ENCODE measurements around the gene CEP170B. TPM values are rescaled to one million over a fixed set of nuclear protein-coding genes. Genes with fewer than 3 reads are reported as not detected.

The CEP170B gene
- total and polyA plus RNA-seq, 2 donors (not counting 1 experiment from before 2014, with no cell fraction given): 0.16 to 0.59 TPM

DNA sequence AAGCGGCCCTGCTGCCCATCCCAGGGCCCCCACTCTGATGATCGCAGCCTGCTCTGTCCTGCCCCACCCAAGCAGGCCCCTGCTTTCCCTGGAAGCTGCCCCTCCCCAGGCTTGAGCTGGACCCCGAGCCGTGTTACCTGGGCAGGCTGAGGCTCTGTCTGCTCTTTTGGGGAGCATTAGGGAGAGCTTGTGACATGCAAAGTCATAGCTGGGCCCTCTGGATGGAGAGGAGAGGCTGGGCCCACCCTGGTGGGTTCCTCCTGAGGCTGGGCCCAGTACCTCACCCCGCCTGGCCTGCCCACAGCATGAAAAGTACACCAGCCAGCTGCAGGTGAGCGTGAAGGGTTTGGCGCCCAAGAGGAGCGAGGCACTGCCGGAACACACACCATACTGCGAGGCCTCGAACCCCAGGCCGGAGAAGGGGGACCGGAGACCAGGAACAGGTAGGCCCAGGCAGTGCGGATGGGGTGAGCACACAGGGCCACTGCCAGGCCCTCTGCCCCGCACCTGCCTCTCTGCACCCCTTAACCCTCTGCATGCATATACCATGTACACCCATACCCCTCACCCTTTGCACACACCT, 15.0 kb downstream of the CEP170B start:
- no peak for DNase-seq
- H3K27me3 ChIP-seq (replicated peaks in 1 of 4; ENCODE audit: control extremely low read depth in 1 of 4, control insufficient read depth in 3 of 4, insufficient read depth in 4 of 4, low read length in 3 of 4): peaks cover 0 to 4% (median 0%) of the 10 kb centered on the region in 4 experiments
- H3K4me1 ChIP-seq (ENCODE audit: control insufficient read depth in 2 of 2, insufficient read depth in 2 of 2, low read length in 2 of 2): no peaks in the 10 kb centered on the region
- H3K27ac ChIP-seq (ENCODE audit: low read length in 2 of 2): no peak overlapping the region
- no peak overlapping the region for H3K4me3 Mint-ChIP-seq
- H3K9ac ChIP-seq (ENCODE audit: low read length): no peak overlapping the region
- no peaks in the 10 kb centered on the region for H3K4me1 Mint-ChIP-seq
- no peaks in the 10 kb centered on the region for H3K27me3 Mint-ChIP-seq
- intact Hi-C loops (cut with micrococcal nuclease): no loop called here
- H3K4me3 ChIP-seq (ENCODE audit: control extremely low read depth in 1 of 5, extremely low read depth in 1 of 5, insufficient read depth in 1 of 5, low read depth in 2 of 5, low read length in 4 of 5): no peak overlapping the region
- ATAC-seq (ENCODE audit: low read depth): no peak
- no peak overlapping the region for H3K27ac Mint-ChIP-seq
- H4K20me1 ChIP-seq (ENCODE audit: control insufficient read depth, insufficient read depth, low read length, poor library complexity, severe bottlenecking): no peaks in the 10 kb centered on the region
- no peak overlapping the region for H3K4me2 ChIP-seq (replicated peaks; ENCODE audit: low read depth, low read length, poor library complexity, severe bottlenecking)
- POLR2A ChIA-PET: no interaction called here
- CTCF ChIA-PET: interaction anchor here (0.5 kb wide), 1 partner anchor 150 kb away, joined by 3 read pairs; no protein-coding TSS in a partner anchor
- no peaks in the 10 kb centered on the region for H3K79me2 ChIP-seq (ENCODE audit: control insufficient read depth, insufficient read depth, low read length)
- H3K9me3 Mint-ChIP-seq (ENCODE audit: insufficient read depth): no peaks in the 10 kb centered on the region
- TF ChIP-seq, protein P1, sequence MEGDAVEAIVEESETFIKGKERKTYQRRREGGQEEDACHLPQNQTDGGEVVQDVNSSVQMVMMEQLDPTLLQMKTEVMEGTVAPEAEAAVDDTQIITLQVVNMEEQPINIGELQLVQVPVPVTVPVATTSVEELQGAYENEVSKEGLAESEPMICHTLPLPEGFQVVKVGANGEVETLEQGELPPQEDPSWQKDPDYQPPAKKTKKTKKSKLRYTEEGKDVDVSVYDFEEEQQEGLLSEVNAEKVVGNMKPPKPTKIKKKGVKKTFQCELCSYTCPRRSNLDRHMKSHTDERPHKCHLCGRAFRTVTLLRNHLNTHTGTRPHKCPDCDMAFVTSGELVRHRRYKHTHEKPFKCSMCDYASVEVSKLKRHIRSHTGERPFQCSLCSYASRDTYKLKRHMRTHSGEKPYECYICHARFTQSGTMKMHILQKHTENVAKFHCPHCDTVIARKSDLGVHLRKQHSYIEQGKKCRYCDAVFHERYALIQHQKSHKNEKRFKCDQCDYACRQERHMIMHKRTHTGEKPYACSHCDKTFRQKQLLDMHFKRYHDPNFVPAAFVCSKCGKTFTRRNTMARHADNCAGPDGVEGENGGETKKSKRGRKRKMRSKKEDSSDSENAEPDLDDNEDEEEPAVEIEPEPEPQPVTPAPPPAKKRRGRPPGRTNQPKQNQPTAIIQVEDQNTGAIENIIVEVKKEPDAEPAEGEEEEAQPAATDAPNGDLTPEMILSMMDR (IDR thresholded peaks at IDR 0.05): no peak
- TF ChIP-seq EZH2 (IDR thresholded peaks at IDR 0.05; ENCODE audit: borderline replicate concordance, insufficient read depth, low read depth, low read length, poor library complexity, severe bottlenecking): no peak
- H2AFZ ChIP-seq (ENCODE audit: insufficient read depth, low read depth, low read length, poor library complexity, severe bottlenecking): no peak overlapping the region
- WGBS (ENCODE audit: insufficient coverage): 97% methylated on average over 12 of the region's 15 CpGs
- peaks cover 0 to 14% (median 0%) of the 10 kb centered on the region in 3 donors for H3K9me3 ChIP-seq (ENCODE audit: control extremely low read depth in 1 of 3, control insufficient read depth in 2 of 3, insufficient read depth in 1 of 3, low read length in 2 of 3)
- no peaks in the 10 kb centered on the region for H3K36me3 ChIP-seq (replicated peaks in 1 of 2; ENCODE audit: control extremely low read depth in 1 of 2, control insufficient read depth in 1 of 2, extremely low read depth in 1 of 2, insufficient read depth in 2 of 2, low read length in 1 of 2)

DNA sequence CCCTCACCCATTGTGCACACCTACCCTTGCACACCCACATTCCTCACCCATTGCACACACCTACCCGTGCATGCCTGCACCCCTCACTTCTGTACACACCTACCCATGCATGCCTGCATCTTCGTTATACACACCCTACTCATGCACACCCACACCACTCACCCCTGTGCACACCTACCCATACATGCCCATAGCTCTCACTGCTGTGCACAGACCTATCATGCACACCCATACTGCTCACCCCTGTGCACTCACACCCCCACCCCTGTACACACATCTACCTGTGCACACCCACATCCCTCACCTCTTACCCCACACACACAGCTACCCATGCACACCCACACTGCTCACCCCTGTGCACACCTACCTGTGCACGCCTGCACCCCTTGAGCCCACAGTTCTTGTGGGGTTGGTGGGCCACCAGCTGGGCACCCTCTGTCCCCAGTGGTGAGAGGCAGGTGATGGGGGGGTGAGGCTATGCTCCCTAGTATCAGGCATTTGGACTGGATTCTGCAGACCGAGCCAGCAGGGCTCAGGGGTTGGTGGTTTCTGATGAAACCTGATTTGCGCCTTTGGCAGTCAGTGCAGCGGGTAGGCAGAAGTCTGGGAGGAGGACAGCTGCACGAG, 15.6 kb downstream of the CEP170B start:
- Histone ChIP-seq H3K4me3 (ENCODE audit: control extremely low read depth in 1 of 5, extremely low read depth in 1 of 5, insufficient read depth in 1 of 5, low read depth in 2 of 5, low read length in 4 of 5) (no peak overlapping the region), H3K79me2 (ENCODE audit: control insufficient read depth, insufficient read depth, low read length) (no peaks in the 10 kb centered on the region), H3K4me2 (replicated peaks; ENCODE audit: low read depth, low read length, poor library complexity, severe bottlenecking) (no peak overlapping the region), H3K9me3 (ENCODE audit: control extremely low read depth in 1 of 3, control insufficient read depth in 2 of 3, insufficient read depth in 1 of 3, low read length in 2 of 3) (peaks cover 0 to 13% (median 0%) of the 10 kb centered on the region in 3 donors), H3K4me1 (ENCODE audit: control insufficient read depth in 2 of 2, insufficient read depth in 2 of 2, low read length in 2 of 2) (no peaks in the 10 kb centered on the region), H2AFZ (ENCODE audit: insufficient read depth, low read depth, low read length, poor library complexity, severe bottlenecking) (no peak overlapping the region), H3K9ac (ENCODE audit: low read length) (no peak overlapping the region), H4K20me1 (ENCODE audit: control insufficient read depth, insufficient read depth, low read length, poor library complexity, severe bottlenecking) (no peaks in the 10 kb centered on the region), H3K27ac (ENCODE audit: low read length in 2 of 2) (no peak overlapping the region), H3K36me3 (replicated peaks in 1 of 2; ENCODE audit: control extremely low read depth in 1 of 2, control insufficient read depth in 1 of 2, extremely low read depth in 1 of 2, insufficient read depth in 2 of 2, low read length in 1 of 2) (no peaks in the 10 kb centered on the region), H3K27me3 (replicated peaks in 1 of 4; ENCODE audit: control extremely low read depth in 1 of 4, control insufficient read depth in 3 of 4, insufficient read depth in 4 of 4, low read length in 3 of 4) (peaks cover 0 to under 1% (median 0%) of the 10 kb centered on the region in 4 experiments)
- ATAC-seq (ENCODE audit: low read depth) (no peak), DNase-seq (no peak)
- Mint-ChIP-seq H3K9me3 (ENCODE audit: insufficient read depth) (no peaks in the 10 kb centered on the region), H3K27ac (no peak overlapping the region), H3K4me1 (no peaks in the 10 kb centered on the region), H3K27me3 (no peaks in the 10 kb centered on the region), H3K4me3 (no peak overlapping the region)
- TF ChIP-seq, protein P1 (IDR thresholded peaks at IDR 0.05): no peak
- no peak for TF ChIP-seq EZH2 (IDR thresholded peaks at IDR 0.05; ENCODE audit: borderline replicate concordance, insufficient read depth, low read depth, low read length, poor library complexity, severe bottlenecking)
- intact Hi-C loops (cut with micrococcal nuclease): no loop called here
- CTCF ChIA-PET: interaction anchor here (0.5 kb wide), 1 partner anchor 149 kb away, joined by 3 read pairs; no protein-coding TSS in a partner anchor
- POLR2A ChIA-PET: no interaction called here
- 80% methylated on average over 6 of the region's 7 CpGs for WGBS (ENCODE audit: insufficient coverage)
